Right atrium auricular region (tissue), 2 donors: ENCODE results near the gene MAP1B. TPM values are rescaled to one million over a fixed set of nuclear protein-coding genes. Genes with fewer than 3 reads are reported as not detected.

Experiments used
- DNase-seq: peaks from one replicate; pipeline ENCODE4 v3.0.0-alpha.2; 2019; ENCODE audit warnings: low spot score
- H3K27ac ChIP-seq, 2 donors: fragments of 200-600 bp; sonication (generic); 1 replicate in 1 of 2; 2 replicates in 1 of 2; pipeline ENCODE4 v1.5.1; 2016 to 2019
- H3K27me3 ChIP-seq, 2 donors: fragments of 200-600 bp; sonication (generic); one replicate each; pipeline versions ENCODE4 v1.5.1 to v1.6.0; 2017 to 2019
- H3K36me3 ChIP-seq: fragments of 200-600 bp; sonication (generic); one replicate; pipeline ENCODE4 v1.5.1; 2016
- H3K4me1 ChIP-seq, 2 donors: fragments of 200-600 bp; sonication (generic); one replicate each; pipeline versions ENCODE4 v1.5.1 to v1.6.0; 2017 to 2019
- H3K4me3 ChIP-seq, 2 donors: fragments of 200-600 bp; sonication (generic); 1 replicate in 1 of 2; 2 replicates in 1 of 2; pipeline ENCODE4 v1.5.1; 2017 to 2019; ENCODE audit warnings: mild to moderate bottlenecking in 1 of 2, moderate library complexity in 1 of 2
- H3K9me3 ChIP-seq, 2 donors: fragments of 200-600 bp; sonication (generic); one replicate each; pipeline ENCODE4 v1.5.1; 2019
- CTCF ChIP-seq, 2 donors: fragments of 200-600 bp; sonication (generic); IDR thresholded peaks; one replicate each; pipeline ENCODE4 v1.5.1; 2019; ENCODE audit warnings: antibody characterized with exemption in 2 of 2
- total RNA-seq, 2 donors: library from RNA; depleted of rRNA; stranded (reverse); fragments of >200 nt; gene quantifications; one replicate each; pipeline ENCODE4 v1.1.0, GENCODE V29; 2016

Gene MAP1B
- total RNA-seq, 2 donors from 2014 or later, result 203 to 558 TPM

GRCh38 chr5:72199681-72200080 lies 92.4 kb downstream of the MAP1B start:
- Histone ChIP-seq H3K4me3 (no peak overlapping the region), H3K27ac (no peak overlapping the region), H3K27me3 (no peaks in the 10 kb centered on the region), H3K4me1 (no peaks in the 10 kb centered on the region), H3K9me3 (no peaks in the 10 kb centered on the region), H3K36me3 (peaks cover 86% of the 10 kb centered on the region)
- no peak for TF ChIP-seq CTCF (IDR thresholded peaks at IDR 0.05)
- DNase-seq, result no peak

GRCh38 chr5:72202331-72202825 lies 95.1 kb downstream of the MAP1B start:
- Histone ChIP-seq H3K36me3 (peaks cover 85% of the 10 kb centered on the region), H3K27ac (no peak overlapping the region)
- TF ChIP-seq CTCF (IDR thresholded peaks at IDR 0.05), result no peak

GRCh38 chr5:72203251-72203845 lies 96.1 kb downstream of the MAP1B start:
- TF ChIP-seq CTCF (IDR thresholded peaks at IDR 0.05), result no peak
- Histone ChIP-seq H3K27me3 (no peaks in the 10 kb centered on the region), H3K27ac (no peak overlapping the region), H3K9me3 (no peaks in the 10 kb centered on the region), H3K4me1 (no peaks in the 10 kb centered on the region), H3K36me3 (peaks cover 85% of the 10 kb centered on the region), H3K4me3 (no peak overlapping the region)
- no peak for DNase-seq

More at GRCh38 chr5:72202331-72202825, 95.1 kb downstream of the MAP1B start:
- Histone ChIP-seq H3K4me1 (no peaks in the 10 kb centered on the region), H3K9me3 (no peaks in the 10 kb centered on the region), H3K27me3 (no peaks in the 10 kb centered on the region), H3K4me3 (no peak overlapping the region)
- no peak for DNase-seq

GRCh38 chr5:72204946-72205345 lies 97.7 kb downstream of the MAP1B start:
- H3K27ac ChIP-seq, result no peak overlapping the region
- no peaks in the 10 kb centered on the region for H3K27me3 ChIP-seq
- no peak for DNase-seq
- no peaks in the 10 kb centered on the region for H3K9me3 ChIP-seq
- H3K4me1 ChIP-seq, result peaks cover 0 to 9% of the 10 kb centered on the region in 2 donors
- no peak for TF ChIP-seq CTCF (IDR thresholded peaks at IDR 0.05)
- H3K36me3 ChIP-seq, result peaks cover 69% of the 10 kb centered on the region
- no peak overlapping the region for H3K4me3 ChIP-seq

GRCh38 chr5:72205431-72206009 lies 98.2 kb downstream of the MAP1B start:
- Histone ChIP-seq H3K36me3 (peaks cover 63% of the 10 kb centered on the region), H3K4me3 (no peak overlapping the region), H3K4me1 (peaks cover 0 to 14% of the 10 kb centered on the region in 2 donors), H3K27ac (no peak overlapping the region), H3K9me3 (no peaks in the 10 kb centered on the region), H3K27me3 (no peaks in the 10 kb centered on the region)
- TF ChIP-seq CTCF (IDR thresholded peaks at IDR 0.05), result no peak
- DNase-seq, result no peak
